GM18873 (cell line): ENCODE results near the gene TMEM63C.

Experiments
- ATAC-seq: cut with Tn5 transposase; IDR thresholded peaks from one replicate; pipeline ENCODE4 v1.9.1; 2021; ENCODE audit warnings: mild to moderate bottlenecking, moderate library complexity, moderate number of reproducible peaks; ENCODE audit not compliant: unreplicated experiment, low FRiP score

Gene TMEM63C

GRCh38 chr14:77249286-77249685, 67.7 kb downstream of the TMEM63C start:
- no peak for ATAC-seq

DNA sequence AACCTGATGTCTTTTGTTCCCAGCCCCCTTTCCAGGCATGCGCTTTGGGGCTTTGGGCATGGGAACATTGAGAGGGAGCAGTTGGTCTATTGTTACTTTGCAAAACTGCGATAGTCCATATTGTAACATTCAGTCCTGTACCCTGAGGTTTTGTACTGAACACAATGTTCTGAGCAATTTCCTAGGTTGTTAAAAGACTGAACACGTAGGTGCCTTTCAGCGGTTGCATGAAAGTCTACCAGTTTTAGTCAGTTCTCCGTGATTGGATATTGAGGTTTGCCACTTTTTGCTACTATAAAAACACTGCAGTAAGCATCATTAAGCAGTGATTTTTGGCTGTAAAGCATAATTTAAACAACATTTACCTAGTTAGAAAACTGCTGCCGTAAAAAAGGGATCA, 69.3 kb downstream of the TMEM63C start:
- no peak for ATAC-seq

DNA sequence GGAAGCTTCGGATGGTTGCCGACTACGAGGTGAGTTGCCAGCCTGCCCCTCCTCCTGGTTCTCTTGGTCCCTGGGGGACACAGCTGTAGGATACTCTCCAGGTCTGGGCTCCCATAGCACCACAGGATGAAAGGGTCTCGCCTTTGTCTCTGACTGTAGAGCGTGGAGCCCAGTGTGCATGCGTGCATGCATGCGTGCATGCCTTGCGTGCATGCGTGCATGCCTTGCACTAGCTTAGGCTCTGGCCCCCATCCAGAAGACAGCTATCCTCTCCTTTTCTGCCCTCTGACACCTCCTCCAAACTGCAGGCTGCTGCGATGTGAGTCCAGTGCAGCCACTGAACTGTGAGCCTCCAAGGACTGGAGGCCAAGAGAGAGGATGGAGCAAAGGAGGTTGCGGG, 70.3 kb downstream of the TMEM63C start:
- no peak for ATAC-seq

DNA sequence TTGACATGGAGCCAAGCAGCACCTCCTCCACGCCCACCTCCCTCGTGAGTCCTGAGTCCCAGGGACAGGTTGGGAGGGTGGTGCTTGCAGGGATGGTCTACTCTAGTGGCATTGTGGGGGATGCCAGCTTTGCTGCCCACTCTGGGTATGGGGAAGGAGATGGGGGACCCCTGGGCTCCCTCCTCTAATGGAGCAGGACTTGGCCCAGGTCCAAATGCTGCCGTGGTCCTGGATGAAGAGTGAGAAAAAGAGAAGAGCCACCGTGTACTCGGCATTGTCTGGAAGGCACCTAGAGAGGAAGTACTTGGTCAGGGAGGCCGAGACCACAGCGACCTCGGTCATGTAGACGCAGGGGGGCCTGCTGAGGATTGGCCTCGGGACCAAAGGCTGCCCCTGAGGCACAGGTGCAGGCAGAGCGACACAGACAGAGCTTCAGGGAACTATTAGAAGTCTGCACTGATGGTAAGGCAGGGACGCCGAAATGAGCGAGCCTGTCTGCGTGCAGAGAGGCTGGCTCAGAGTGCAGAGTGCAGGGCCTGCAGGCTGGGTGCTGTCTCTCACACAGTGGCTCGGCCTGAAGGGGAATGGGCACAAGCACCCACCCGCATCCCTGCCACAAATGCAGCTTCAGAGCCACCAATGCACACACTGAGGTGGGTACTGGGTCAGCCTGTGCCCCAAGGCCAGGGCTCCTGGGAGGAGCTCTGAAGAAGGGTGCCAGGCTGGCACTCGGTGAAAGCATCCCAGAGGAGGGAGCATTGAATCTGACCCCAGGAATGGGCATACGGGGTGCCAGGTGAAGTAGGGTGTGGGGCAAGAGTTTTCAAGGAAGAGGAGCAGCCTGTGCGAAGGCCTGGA, 72.0 kb downstream of the TMEM63C start:
- no peak for ATAC-seq

- no peak for ATAC-seq
These were observed 75.1 kb downstream of the TMEM63C start for GRCh38 chr14:77256694-77257093.

- no peak for ATAC-seq
These were observed 76.1 kb downstream of the TMEM63C start for GRCh38 chr14:77257700-77258099.

GRCh38 chr14:77258566-77258965, 77.0 kb downstream of the TMEM63C start:
- ATAC-seq, result no peak

GRCh38 chr14:77259025-77259715, 77.6 kb downstream of the TMEM63C start:
- no peak for ATAC-seq

- no peak for ATAC-seq
These were observed 78.6 kb downstream of the TMEM63C start for GRCh38 chr14:77260199-77260598.

DNA sequence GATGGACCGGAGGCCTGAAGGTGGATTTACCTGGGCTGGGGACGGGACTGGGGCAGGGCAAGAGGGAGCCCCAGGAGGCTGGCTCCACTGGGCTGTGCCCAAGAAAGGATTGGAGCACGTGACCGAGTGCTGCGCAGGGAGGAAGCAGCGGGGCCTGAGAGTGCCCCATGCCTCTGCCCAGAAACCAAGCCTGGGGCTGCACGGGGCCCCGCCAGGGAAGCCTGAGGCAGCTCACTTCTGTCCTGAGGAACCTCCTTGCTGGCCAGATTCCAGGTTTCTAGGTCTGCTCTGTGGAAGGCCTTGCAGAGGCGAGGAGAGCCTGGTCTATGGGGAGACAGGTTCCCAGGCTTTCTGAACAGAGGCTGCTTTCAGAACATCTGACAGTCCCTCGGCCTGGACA, 79.0 kb downstream of the TMEM63C start:
- ATAC-seq, result no peak

DNA sequence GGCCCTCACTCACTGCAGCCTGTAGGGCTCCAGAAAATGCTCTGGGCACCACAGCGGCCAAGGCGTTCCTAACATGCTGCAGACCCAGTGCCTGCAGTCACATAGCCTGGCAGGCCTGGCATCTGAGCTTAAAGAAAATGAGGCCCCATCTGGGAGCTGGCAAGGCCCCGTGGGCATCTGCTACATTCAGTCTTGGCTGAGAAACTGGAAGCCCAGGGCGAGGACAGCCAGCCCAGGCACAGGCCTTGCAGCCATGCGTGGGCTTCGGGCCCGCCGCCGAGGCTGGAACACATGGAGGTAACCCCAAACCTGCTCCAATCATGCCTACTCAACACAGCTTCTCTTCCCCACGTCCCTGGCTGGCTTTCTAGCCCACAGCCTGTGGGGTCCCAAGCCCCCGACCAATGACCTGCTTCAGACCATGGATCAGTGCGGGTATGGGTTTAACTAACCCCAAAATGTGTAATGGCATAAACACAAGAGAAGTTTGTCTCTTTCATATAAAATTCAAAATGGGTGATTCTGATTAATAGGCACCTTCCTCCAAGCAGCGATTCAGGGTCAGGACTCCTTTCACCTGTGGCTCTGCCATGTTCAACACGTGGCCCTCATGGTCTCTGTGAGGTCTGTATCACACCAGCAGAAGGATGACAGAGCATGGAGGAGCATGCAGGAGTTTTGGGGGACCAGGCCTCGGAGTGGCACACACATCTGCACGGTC, 83.0 kb downstream of the TMEM63C start:
- ATAC-seq, result no peak

- no peak for ATAC-seq
These were observed 83.6 kb downstream of the TMEM63C start for GRCh38 chr14:77265187-77265515.

- ATAC-seq, result no peak
These were observed 84.2 kb downstream of the TMEM63C start for GRCh38 chr14:77265561-77266335.

GRCh38 chr14:77266336-77266735, 84.7 kb downstream of the TMEM63C start:
- no peak for ATAC-seq

- ATAC-seq, result no peak
These were observed 86.5 kb downstream of the TMEM63C start for GRCh38 chr14:77267937-77268699.

GRCh38 chr14:77268989-77269600, 87.5 kb downstream of the TMEM63C start:
- ATAC-seq, result no peak

DNA sequence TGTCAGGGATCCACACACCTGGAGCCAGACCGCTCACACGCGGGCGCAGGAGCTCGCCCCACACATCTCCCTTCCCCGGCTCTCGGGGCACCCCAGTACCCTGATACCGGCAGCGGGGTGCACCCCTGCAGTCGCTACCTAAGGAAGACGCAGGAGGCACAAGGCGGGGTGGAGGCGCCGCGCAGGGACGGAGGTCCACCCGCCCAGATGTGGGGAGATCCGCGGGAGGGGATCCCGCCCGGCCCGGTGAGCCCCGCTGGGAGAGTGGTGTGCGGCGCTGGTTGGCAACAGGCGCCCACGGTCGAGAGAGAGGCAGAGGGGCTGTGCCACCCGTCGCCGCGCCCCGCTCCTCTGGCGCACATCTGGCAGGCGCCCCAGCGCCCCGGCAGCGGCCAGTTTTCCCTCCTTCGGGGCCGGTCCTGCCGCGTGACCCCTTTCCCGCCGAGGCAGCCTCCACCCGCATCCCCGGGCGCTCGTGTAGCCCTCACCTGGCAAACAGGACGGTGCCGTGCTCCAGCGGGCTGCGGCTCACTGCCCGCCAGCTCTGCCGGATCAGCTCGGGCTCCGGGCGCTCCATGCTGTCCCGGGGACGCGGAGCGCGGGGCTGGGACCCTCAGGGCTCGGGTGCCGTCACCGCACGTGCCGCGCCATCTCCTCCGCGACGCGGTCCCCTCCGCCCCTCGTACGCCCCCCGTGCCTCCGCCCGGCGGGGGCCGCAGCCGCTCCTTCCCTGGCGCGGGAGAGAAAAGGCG, 88.9 kb downstream of the TMEM63C start:
- ATAC-seq, result no peak

DNA sequence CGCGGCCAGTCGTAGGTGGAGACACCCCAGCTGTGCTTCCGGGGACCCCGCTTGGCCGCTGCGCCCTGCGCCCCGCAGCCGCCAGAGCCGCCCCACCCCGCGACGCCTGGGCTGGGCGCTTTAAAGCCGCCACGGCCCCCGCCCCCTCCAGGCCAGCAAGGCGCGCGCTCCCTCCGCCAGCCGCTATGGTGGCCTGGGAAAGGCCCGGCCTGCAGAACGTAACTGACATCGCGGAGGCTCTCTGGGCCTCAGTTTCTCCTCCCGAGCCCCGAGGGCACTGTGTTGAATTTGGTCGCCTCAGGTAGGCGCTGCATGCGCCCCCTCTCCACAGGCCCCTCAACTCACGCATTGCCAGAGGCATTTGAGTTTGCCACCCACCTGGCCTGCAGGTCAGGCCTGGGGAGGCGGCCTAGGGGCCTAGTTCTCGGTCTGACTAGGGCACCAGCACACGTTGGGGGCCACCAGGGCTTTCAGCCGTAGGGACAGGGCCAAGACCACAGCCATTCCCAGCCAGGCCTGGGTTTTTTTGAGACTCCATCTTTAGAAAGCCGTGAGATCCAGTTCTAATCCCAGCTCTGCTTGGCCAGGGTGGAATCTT, 89.6 kb downstream of the TMEM63C start, which contains the start of gene NGB:
Gene NGB (minus strand): TSS at position 94 of the 598 bp plus-strand sequence. CDS start 269 bp downstream, outside the sequence.
- ATAC-seq, result no peak
